Measurements from ENCODE around the gene SLAMF7. TPM values are rescaled to one million over a fixed set of nuclear protein-coding genes. Genes with fewer than 3 reads are reported as not detected.
A peak's percentile ranks its signal among the peaks of the same experiment; 100 is the strongest.

SLAMF7 gene
- total RNA-seq, 1 donor = not detected

- Histone ChIP-seq H3K4me2 (ENCODE audit: insufficient read depth, low read length) (no peak overlapping the region), H3K9me3 (ENCODE audit: low read depth, low read length) (no peaks in the 10 kb centered on the region), H2AFZ (ENCODE audit: low read length) (no peak overlapping the region), H3K4me3 (ENCODE audit: insufficient read depth, low read length) (no peak overlapping the region), H3K4me1 (ENCODE audit: insufficient read depth, low read length) (no peaks in the 10 kb centered on the region), H3K27ac (ENCODE audit: low read depth, low read length) (no peak overlapping the region), H3K27me3 (ENCODE audit: insufficient read depth, low read length) (no peaks in the 10 kb centered on the region), H4K20me1 (ENCODE audit: insufficient read depth, low read length) (no peaks in the 10 kb centered on the region), H3K36me3 (ENCODE audit: insufficient read depth, low read length) (no peaks in the 10 kb centered on the region), H3K79me2 (ENCODE audit: insufficient read depth, low read length) (no peaks in the 10 kb centered on the region)
- no peak for DNase-seq (ENCODE audit: insufficient read length, low spot score, missing footprints)
- no peak for TF ChIP-seq CTCF (IDR thresholded peaks at IDR 0.05; ENCODE audit: extremely low read depth, low read depth, low read length)
These were observed 37.1 kb downstream of the SLAMF7 start for GRCh38 chr1:160776178-160776577.

GRCh38 chr1:160777486-160778089, 38.5 kb downstream of the SLAMF7 start:
- Histone ChIP-seq H3K4me3 (ENCODE audit: insufficient read depth, low read length) (no peak overlapping the region), H4K20me1 (ENCODE audit: insufficient read depth, low read length) (no peaks in the 10 kb centered on the region), H2AFZ (ENCODE audit: low read length) (no peak overlapping the region), H3K27ac (ENCODE audit: low read depth, low read length) (no peak overlapping the region), H3K4me1 (ENCODE audit: insufficient read depth, low read length) (no peaks in the 10 kb centered on the region), H3K36me3 (ENCODE audit: insufficient read depth, low read length) (no peaks in the 10 kb centered on the region), H3K9me3 (ENCODE audit: low read depth, low read length) (no peaks in the 10 kb centered on the region), H3K4me2 (ENCODE audit: insufficient read depth, low read length) (no peak overlapping the region), H3K27me3 (ENCODE audit: insufficient read depth, low read length) (no peaks in the 10 kb centered on the region), H3K79me2 (ENCODE audit: insufficient read depth, low read length) (no peaks in the 10 kb centered on the region)
- peak; percentile 32 for TF ChIP-seq CTCF (IDR thresholded peaks at IDR 0.05; ENCODE audit: extremely low read depth, low read depth, low read length)
- DNase-seq (ENCODE audit: insufficient read length, low spot score, missing footprints) = no peak

GRCh38 chr1:160778976-160779375, 39.9 kb downstream of the SLAMF7 start:
- DNase-seq (ENCODE audit: insufficient read length, low spot score, missing footprints) = no peak
- Histone ChIP-seq H3K4me3 (ENCODE audit: insufficient read depth, low read length) (no peak overlapping the region), H2AFZ (ENCODE audit: low read length) (no peak overlapping the region), H3K36me3 (ENCODE audit: insufficient read depth, low read length) (no peaks in the 10 kb centered on the region), H3K4me2 (ENCODE audit: insufficient read depth, low read length) (no peak overlapping the region), H4K20me1 (ENCODE audit: insufficient read depth, low read length) (no peaks in the 10 kb centered on the region), H3K27ac (ENCODE audit: low read depth, low read length) (no peak overlapping the region), H3K27me3 (ENCODE audit: insufficient read depth, low read length) (no peaks in the 10 kb centered on the region), H3K79me2 (ENCODE audit: insufficient read depth, low read length) (no peaks in the 10 kb centered on the region), H3K9me3 (ENCODE audit: low read depth, low read length) (no peaks in the 10 kb centered on the region), H3K4me1 (ENCODE audit: insufficient read depth, low read length) (no peaks in the 10 kb centered on the region)
- no peak for TF ChIP-seq CTCF (IDR thresholded peaks at IDR 0.05; ENCODE audit: extremely low read depth, low read depth, low read length)

- Histone ChIP-seq H3K4me3 (ENCODE audit: insufficient read depth, low read length) (no peak overlapping the region), H3K9me3 (ENCODE audit: low read depth, low read length) (no peaks in the 10 kb centered on the region), H4K20me1 (ENCODE audit: insufficient read depth, low read length) (no peaks in the 10 kb centered on the region), H2AFZ (ENCODE audit: low read length) (no peak overlapping the region), H3K27ac (ENCODE audit: low read depth, low read length) (no peak overlapping the region), H3K79me2 (ENCODE audit: insufficient read depth, low read length) (no peaks in the 10 kb centered on the region), H3K4me2 (ENCODE audit: insufficient read depth, low read length) (no peak overlapping the region), H3K36me3 (ENCODE audit: insufficient read depth, low read length) (no peaks in the 10 kb centered on the region), H3K4me1 (ENCODE audit: insufficient read depth, low read length) (no peaks in the 10 kb centered on the region), H3K27me3 (ENCODE audit: insufficient read depth, low read length) (no peaks in the 10 kb centered on the region)
- DNase-seq (ENCODE audit: insufficient read length, low spot score, missing footprints) = no peak
- TF ChIP-seq CTCF (IDR thresholded peaks at IDR 0.05; ENCODE audit: extremely low read depth, low read depth, low read length) = peak; percentile 26
These were observed 40.8 kb downstream of the SLAMF7 start for GRCh38 chr1:160779626-160780397.
